ENCODE data around the gene NPHP4. TPM values are rescaled to one million over a fixed set of nuclear protein-coding genes. Genes with fewer than 3 reads are reported as not detected.

Gene NPHP4
- total RNA-seq, 2 experiments from 2014 or later = 18.1 to 19.1 TPM

GRCh38 chr1:5839161-5839880, 152.9 kb downstream of the NPHP4 start:
- H3K27me3 Mint-ChIP-seq = peaks cover 1% of the 10 kb centered on the region
- DNase-seq = no peak
- H3K36me3 Mint-ChIP-seq (ENCODE audit: low read depth) = no peaks in the 10 kb centered on the region
- ChIA-PET CTCF (no interaction called here), POLR2A (no interaction called here)
- no peaks in the 10 kb centered on the region for H3K4me1 Mint-ChIP-seq
- no peak overlapping the region for H3K4me3 Mint-ChIP-seq
- H3K9me3 Mint-ChIP-seq = no peaks in the 10 kb centered on the region
- H3K27ac Mint-ChIP-seq = no peak overlapping the region

DNA sequence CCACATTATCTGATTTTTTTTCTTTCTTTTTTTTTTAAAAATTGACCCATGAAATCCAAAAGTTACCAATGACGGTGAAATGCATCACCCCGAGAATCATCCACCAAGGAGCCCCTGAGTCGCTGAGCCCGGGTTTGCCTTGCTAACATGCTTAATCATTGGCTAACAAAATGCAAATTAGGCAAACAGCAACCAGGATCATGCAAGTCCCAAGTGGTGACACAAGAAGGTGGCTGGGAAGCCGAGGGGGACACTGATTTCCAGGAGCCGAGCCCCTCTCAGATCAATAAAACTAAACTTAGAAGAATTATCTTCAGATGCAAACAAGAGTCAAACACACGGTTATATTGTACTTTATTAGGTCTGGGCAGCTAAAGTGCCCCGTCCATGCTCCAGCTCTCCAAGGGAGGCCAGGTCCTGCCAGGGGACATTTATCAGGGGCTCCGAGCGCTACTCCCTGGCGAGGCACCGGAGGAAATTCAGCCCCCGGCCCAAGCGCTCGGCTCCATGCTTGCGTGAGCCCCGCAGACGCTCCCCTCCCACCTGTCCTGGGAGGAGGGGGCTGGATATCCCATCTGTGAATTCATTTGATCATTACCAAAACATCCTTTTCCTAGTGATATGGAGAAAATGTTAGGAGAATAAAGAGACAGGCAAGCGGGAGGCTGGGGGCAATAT, 154.1 kb downstream of the NPHP4 start:
- ChIA-PET CTCF (no interaction called here), POLR2A (no interaction called here)
- Mint-ChIP-seq H3K27me3 (peaks cover 1% of the 10 kb centered on the region), H3K4me1 (no peaks in the 10 kb centered on the region), H3K4me3 (no peak overlapping the region), H3K36me3 (ENCODE audit: low read depth) (no peaks in the 10 kb centered on the region), H3K27ac (no peak overlapping the region), H3K9me3 (no peaks in the 10 kb centered on the region)
- no peak for DNase-seq

- DNase-seq = no peak
- ChIA-PET POLR2A (no interaction called here), CTCF (no interaction called here)
- H3K9me3 Mint-ChIP-seq = no peaks in the 10 kb centered on the region
- no peaks in the 10 kb centered on the region for H3K36me3 Mint-ChIP-seq (ENCODE audit: low read depth)
- H3K4me3 Mint-ChIP-seq = no peak overlapping the region
- H3K27me3 Mint-ChIP-seq = peaks cover 1% of the 10 kb centered on the region
- H3K27ac Mint-ChIP-seq = no peak overlapping the region
- no peaks in the 10 kb centered on the region for H3K4me1 Mint-ChIP-seq
These were observed 155.3 kb downstream of the NPHP4 start for GRCh38 chr1:5836776-5837440.

DNA sequence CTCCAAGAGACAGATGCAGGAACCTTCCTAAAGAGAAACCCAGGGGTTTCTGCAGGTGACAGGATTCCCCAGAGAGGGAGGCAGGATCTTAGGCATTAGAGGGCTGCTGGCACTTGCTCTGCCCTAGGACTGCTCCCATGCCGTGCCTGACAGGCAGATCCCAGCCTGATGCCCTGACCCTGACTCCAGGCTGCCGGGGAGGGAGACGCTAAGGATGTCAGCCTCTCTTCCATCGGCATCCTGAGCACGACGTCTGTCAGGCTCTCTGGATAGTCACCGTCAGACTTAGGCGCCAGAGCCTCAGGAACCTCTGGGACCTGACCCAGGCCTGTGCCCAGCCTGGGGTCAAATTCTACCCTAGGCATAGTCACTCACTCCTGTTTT, 157.1 kb downstream of the NPHP4 start:
- POLR2A ChIA-PET = no interaction called here
- Mint-ChIP-seq H3K4me1 (no peaks in the 10 kb centered on the region), H3K27me3 (peaks cover 1% of the 10 kb centered on the region), H3K9me3 (no peaks in the 10 kb centered on the region), H3K4me3 (no peak overlapping the region), H3K27ac (no peak overlapping the region), H3K36me3 (ENCODE audit: low read depth) (no peaks in the 10 kb centered on the region)
- CTCF ChIA-PET = no interaction called here
- no peak for DNase-seq

DNA sequence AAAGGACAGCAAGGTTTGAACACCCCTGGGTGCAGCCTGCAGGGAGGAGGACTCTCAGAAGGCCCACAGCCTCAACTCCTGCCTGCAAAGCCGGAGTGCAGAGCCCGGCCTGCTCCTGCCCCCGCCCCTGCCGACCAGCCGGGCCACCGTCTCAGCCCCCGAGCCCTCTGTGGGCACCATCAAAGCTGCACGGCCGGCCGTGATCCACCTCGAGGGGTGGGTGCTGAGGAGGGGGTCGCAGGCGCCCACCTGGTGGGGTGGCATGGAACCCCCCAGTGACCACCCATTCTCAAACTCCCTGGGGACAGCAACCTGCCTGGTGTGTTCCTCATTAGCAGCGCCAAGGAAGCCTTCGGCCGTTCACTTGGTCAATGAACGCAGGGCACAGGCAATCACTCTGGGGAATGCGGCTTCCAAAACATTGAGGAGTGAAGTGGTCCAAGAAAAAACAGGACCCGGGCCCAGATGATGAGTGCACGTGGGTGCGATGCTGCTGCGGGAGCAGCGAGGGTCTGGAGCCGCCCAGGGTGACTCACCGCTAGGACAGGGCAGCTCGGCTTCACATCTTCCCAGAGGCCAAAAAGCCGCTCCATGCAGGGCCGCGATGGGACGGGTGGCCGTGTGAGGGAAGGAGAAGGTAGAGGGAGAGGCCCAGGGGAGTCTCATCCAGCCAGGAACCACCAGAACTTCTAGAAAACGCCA, 157.6 kb downstream of the NPHP4 start:
- Mint-ChIP-seq H3K4me1 (no peaks in the 10 kb centered on the region), H3K27me3 (peaks cover 1% of the 10 kb centered on the region), H3K4me3 (no peak overlapping the region), H3K9me3 (peaks cover under 1% of the 10 kb centered on the region), H3K36me3 (ENCODE audit: low read depth) (no peaks in the 10 kb centered on the region), H3K27ac (no peak overlapping the region)
- ChIA-PET POLR2A (no interaction called here), CTCF (no interaction called here)
- no peak for DNase-seq

DNA sequence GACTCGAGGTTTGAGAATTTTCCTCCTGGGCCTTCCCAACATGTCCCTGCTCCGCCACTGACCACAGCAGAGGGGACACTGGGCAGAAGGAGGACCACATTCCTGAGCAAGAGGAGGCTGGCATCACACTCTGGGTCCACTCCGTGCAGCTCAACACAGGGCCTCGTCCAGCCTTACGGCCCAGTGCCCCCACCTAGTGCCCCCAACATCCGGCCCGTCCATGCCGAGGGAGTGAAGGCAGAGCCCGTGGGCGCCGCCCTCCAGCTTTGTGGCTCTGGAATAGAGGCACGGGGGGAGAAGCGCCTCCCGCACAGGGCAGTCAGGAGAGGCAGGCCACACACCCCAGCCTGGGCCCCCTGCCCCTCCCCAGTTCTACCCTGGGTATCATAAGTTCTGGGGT, 158.3 kb downstream of the NPHP4 start:
- no peak overlapping the region for H3K27ac Mint-ChIP-seq
- peaks cover 1% of the 10 kb centered on the region for H3K27me3 Mint-ChIP-seq
- no peak for DNase-seq
- no peaks in the 10 kb centered on the region for H3K36me3 Mint-ChIP-seq (ENCODE audit: low read depth)
- no peak overlapping the region for H3K4me3 Mint-ChIP-seq
- H3K4me1 Mint-ChIP-seq = no peaks in the 10 kb centered on the region
- CTCF ChIA-PET = no interaction called here
- POLR2A ChIA-PET = no interaction called here
- peaks cover 4% of the 10 kb centered on the region for H3K9me3 Mint-ChIP-seq

GRCh38 chr1:5832916-5833895, 159.0 kb downstream of the NPHP4 start:
- ChIA-PET POLR2A (no interaction called here), CTCF (no interaction called here)
- H3K4me1 Mint-ChIP-seq = no peaks in the 10 kb centered on the region
- H3K27ac Mint-ChIP-seq = no peak overlapping the region
- peaks cover 4% of the 10 kb centered on the region for H3K9me3 Mint-ChIP-seq
- peaks cover 1% of the 10 kb centered on the region for H3K27me3 Mint-ChIP-seq
- no peak for DNase-seq
- H3K4me3 Mint-ChIP-seq = no peak overlapping the region
- H3K36me3 Mint-ChIP-seq (ENCODE audit: low read depth) = no peaks in the 10 kb centered on the region

DNA sequence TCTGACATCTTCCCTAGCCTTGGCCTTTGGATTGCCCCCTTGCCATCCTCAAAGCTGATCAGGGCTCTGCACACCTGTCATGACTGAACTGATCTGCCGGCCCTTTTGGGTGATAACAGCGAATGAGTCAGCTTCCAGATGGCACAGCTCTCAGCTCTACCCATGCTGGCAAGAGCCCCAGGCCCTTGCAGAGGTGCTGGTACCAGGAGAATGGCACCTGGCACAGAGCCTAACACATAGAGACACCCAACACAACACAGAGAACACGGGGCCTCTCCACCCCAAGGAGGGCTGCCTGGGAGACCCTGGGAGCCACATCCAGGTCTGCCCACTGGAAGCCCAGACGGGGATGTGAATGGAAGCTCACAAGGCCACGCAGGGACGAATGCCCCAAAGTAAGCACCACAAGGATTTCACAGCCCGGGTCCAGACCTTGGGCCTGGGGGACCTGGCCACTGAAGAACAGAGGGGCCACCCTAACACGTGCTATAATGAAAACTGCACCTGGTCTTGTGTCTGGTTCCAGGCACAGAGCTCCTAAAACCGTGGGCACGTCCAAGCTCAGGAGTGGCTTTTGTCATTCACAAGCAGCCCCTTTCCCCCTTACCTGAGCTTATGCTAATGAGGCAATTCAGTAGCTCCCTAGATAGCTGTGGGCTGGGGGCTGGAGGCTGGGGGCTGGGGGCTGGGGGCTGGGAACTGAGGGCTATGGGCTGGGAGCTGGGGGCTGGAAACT, 160.5 kb downstream of the NPHP4 start:
- no peak overlapping the region for H3K27ac Mint-ChIP-seq
- CTCF ChIA-PET = interaction anchor here (1.1 kb wide), 1 partner anchor 15 kb away, joined by 3 read pairs; no protein-coding TSS in a partner anchor
- peaks cover 1% of the 10 kb centered on the region for H3K27me3 Mint-ChIP-seq
- no peak overlapping the region for H3K4me3 Mint-ChIP-seq
- no peaks in the 10 kb centered on the region for H3K4me1 Mint-ChIP-seq
- POLR2A ChIA-PET = no interaction called here
- peaks cover 4% of the 10 kb centered on the region for H3K9me3 Mint-ChIP-seq
- H3K36me3 Mint-ChIP-seq (ENCODE audit: low read depth) = no peaks in the 10 kb centered on the region
- DNase-seq = no peak

- Mint-ChIP-seq H3K27me3 (peaks cover 3% of the 10 kb centered on the region), H3K27ac (no peak overlapping the region), H3K9me3 (peaks cover 4% of the 10 kb centered on the region), H3K4me1 (no peaks in the 10 kb centered on the region), H3K36me3 (ENCODE audit: low read depth) (no peaks in the 10 kb centered on the region), H3K4me3 (no peak overlapping the region)
- ChIA-PET CTCF (interaction anchor here (1.1 kb wide), 1 partner anchor 16 kb away, joined by 3 read pairs; no protein-coding TSS in a partner anchor), POLR2A (no interaction called here)
- no peak for DNase-seq
These were observed 161.2 kb downstream of the NPHP4 start for GRCh38 chr1:5830771-5831599.

GRCh38 chr1:5829414-5829813, 162.8 kb downstream of the NPHP4 start:
- no peak for DNase-seq
- ChIA-PET CTCF (no interaction called here), POLR2A (no interaction called here)
- Mint-ChIP-seq H3K4me1 (no peaks in the 10 kb centered on the region), H3K4me3 (no peak overlapping the region), H3K27me3 (peaks cover 2% of the 10 kb centered on the region), H3K36me3 (ENCODE audit: low read depth) (no peaks in the 10 kb centered on the region), H3K27ac (no peak overlapping the region), H3K9me3 (peaks cover 4% of the 10 kb centered on the region)

DNA sequence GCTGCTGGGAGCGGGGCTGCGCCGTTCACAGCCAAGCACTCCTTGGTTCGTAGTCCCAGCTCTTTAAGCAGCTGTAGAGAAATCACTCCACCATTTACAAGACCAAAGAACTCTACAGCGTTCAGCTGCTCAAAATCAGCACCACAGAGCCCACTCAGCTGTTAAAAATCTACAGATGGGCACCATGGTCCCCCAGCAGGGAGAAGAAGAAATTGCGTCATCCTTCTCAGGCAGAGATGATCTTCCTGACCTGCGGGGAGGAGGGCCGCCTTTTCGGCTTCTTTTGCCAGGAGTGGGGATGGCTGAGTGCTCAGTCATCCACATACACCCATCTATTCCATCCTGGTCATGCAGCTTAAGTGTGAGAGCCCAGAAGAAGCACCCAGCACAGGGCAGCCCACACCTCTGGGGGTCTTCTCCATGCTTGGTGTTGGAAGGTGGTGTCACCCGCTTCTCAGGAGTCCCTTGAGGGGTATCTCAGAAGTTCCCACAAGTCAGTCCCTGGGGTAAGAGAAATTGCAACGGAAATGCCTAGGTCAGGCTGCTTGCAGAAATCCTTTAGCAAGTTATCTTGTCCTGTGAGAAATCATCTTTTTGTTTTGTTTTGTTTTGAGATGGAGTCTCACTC, 163.8 kb downstream of the NPHP4 start:
- Mint-ChIP-seq H3K27me3 (peaks cover 2% of the 10 kb centered on the region), H3K4me1 (no peaks in the 10 kb centered on the region), H3K9me3 (peaks cover 4% of the 10 kb centered on the region), H3K36me3 (ENCODE audit: low read depth) (no peaks in the 10 kb centered on the region), H3K4me3 (no peak overlapping the region), H3K27ac (no peak overlapping the region)
- ChIA-PET CTCF (no interaction called here), POLR2A (no interaction called here)
- no peak for DNase-seq

Measured in activated CD4-positive, alpha-beta memory T cell treated with anti-CD3 and anti-CD28 coated beads, Interleukin-2, amount 10 ng/mL, durations not matched to agents 7 days and 5 days (primary cell).